HCT116 (cell line): ENCODE measurements around the gene SULT6B1. TPM values are rescaled to one million over a fixed set of nuclear protein-coding genes. Genes with fewer than 3 reads are reported as not detected.

Source experiments
- ATAC-seq: fragments of 200-7000 bp; cut with Tn5 transposase; 2 replicates; pipeline ENCODE4 v1.9.1; 2020; ENCODE audit warnings: mild to moderate bottlenecking, moderate library complexity
- BruUV-seq: library from RNA; stranded (reverse); fragments of 400-500 nt; replicated peaks from 2 replicates; lab custom pipeline; 2021; lab: Mats Ljungman, UMichigan
- CTCF ChIA-PET: fragments of 300-600 bp; sonication (Branson Sonifier 250); formaldehyde crosslinking; loops from one replicate; lab custom pipeline; 2021; ENCODE audit warnings: antibody characterized with exemption; lab: Charles Lee
- POLR2A ChIA-PET: fragments of 300-600, 350-600 bp; sonication (Branson Sonifier 250); formaldehyde crosslinking; loops from one replicate; lab custom pipeline; 2021; ENCODE audit warnings: antibody characterized with exemption; lab: Charles Lee
- RAD21 ChIA-PET, 2 experiments: fragments of 300-600 bp; sonication (Branson Sonifier 250); formaldehyde crosslinking; loops; one replicate each; lab custom pipeline; 2023; ENCODE audit warnings: low total read pairs in 2 of 2; ENCODE audit not compliant: uncharacterized antibody in 2 of 2, unreplicated experiment in 2 of 2, low non-redundant PET in 1 of 2; lab: Charles Lee
- DNase-seq: peaks from one replicate; pipeline ENCODE4 v3.0.0-alpha.2; 2010; ENCODE audit warnings: low read depth, low spot score
- H2AFZ ChIP-seq: fragments of 200-600 bp; shearing (Covaris generic), sonication (generic); 2 replicates; pipeline ENCODE4 v1.6.1; 2017; ENCODE audit warnings: low read depth, mixed run types, mixed read lengths, antibody characterized with exemption, low read length; ENCODE audit not compliant: poor library complexity, severe bottlenecking
- H3K27ac ChIP-seq: 2 replicates; pipeline ENCODE4 v1.5.1; 2012; ENCODE audit warnings: low read depth, low read length
- H3K27me3 ChIP-seq: fragments of 200-600 bp; sonication (generic); 2 replicates; pipeline ENCODE4 v1.6.1; 2016; ENCODE audit warnings: mixed run types, low read length, mixed read lengths; ENCODE audit not compliant: insufficient read depth
- H3K36me3 ChIP-seq, 2 experiments: fragments of 200-500 bp in 1 of 2; fragments of 200-600 bp in 1 of 2; sonication (Bioruptor generic) in 1 of 2; sonication (generic) in 1 of 2; 2 replicates each; pipeline versions ENCODE4 v1.5.1 to v1.6.1; 2014 to 2016; ENCODE audit warnings: low read length in 2 of 2, inconsistent platforms in 1 of 2, mixed read lengths in 1 of 2, mixed run types in 1 of 2; ENCODE audit not compliant: insufficient read depth in 2 of 2, control insufficient read depth in 1 of 2
- H3K4me1 ChIP-seq, 2 experiments: fragments of 200-600 bp in 1 of 2; sonication (generic) in 1 of 2; 2 replicates each; pipeline versions ENCODE4 v1.5.1 to v1.6.1; 2012 to 2017; ENCODE audit warnings: low read length in 2 of 2, inconsistent platforms in 1 of 2, mild to moderate bottlenecking in 1 of 2, mixed read lengths in 1 of 2, mixed run types in 1 of 2, moderate library complexity in 1 of 2; ENCODE audit not compliant: insufficient read depth in 2 of 2, control insufficient read depth in 1 of 2
- H3K4me2 ChIP-seq: fragments of 200-600 bp; sonication (generic); 2 replicates; pipeline ENCODE4 v1.6.1; 2017; ENCODE audit warnings: mixed run types, low read length, mixed read lengths
- H3K4me3 ChIP-seq, 2 experiments: fragments of 200-600 bp in 1 of 2; sonication (generic) in 1 of 2; replicated peaks in 1 of 2; 2 replicates each; pipeline ENCODE4 v1.5.1; 2011 to 2016; ENCODE audit warnings: low read length in 2 of 2, control low read depth in 1 of 2, low read depth in 1 of 2, mild to moderate bottlenecking in 1 of 2, mixed read lengths in 1 of 2, mixed run types in 1 of 2
- H3K79me2 ChIP-seq: fragments of 200-600 bp; sonication (generic); 2 replicates; pipeline ENCODE4 v1.6.1; 2017; ENCODE audit warnings: mild to moderate bottlenecking, mixed run types, low read length, moderate library complexity, mixed read lengths; ENCODE audit not compliant: insufficient read depth
- H3K9ac ChIP-seq: fragments of 200-600 bp; sonication (generic); 2 replicates; pipeline ENCODE4 v1.6.1; 2016; ENCODE audit warnings: low read length, mixed read lengths
- H3K9me2 ChIP-seq: fragments of 200-600 bp; sonication (generic), shearing (Covaris generic); 2 replicates; pipeline ENCODE4 v1.6.1; 2017; ENCODE audit warnings: mixed run types, mild to moderate bottlenecking, moderate library complexity; ENCODE audit not compliant: insufficient read depth
- H3K9me3 ChIP-seq, 2 experiments: fragments of 200-500 bp in 1 of 2; fragments of 200-600 bp in 1 of 2; sonication (Bioruptor generic) in 1 of 2; sonication (generic) in 1 of 2; 2 replicates each; pipeline ENCODE4 v1.6.1; 2014 to 2017; ENCODE audit warnings: low read length in 2 of 2, mixed read lengths in 2 of 2, inconsistent platforms in 1 of 2, low read depth in 1 of 2, mild to moderate bottlenecking in 1 of 2, mixed run types in 1 of 2, moderate library complexity in 1 of 2; ENCODE audit not compliant: control insufficient read depth in 1 of 2, insufficient read depth in 1 of 2
- H4K20me1 ChIP-seq: fragments of 200-600 bp; sonication (generic), shearing (Covaris generic); 2 replicates; pipeline ENCODE4 v1.6.1; 2017; ENCODE audit warnings: mixed run types, mild to moderate bottlenecking, moderate library complexity; ENCODE audit not compliant: insufficient read depth
- ATF3 ChIP-seq: IDR thresholded peaks from 2 replicates; pipeline ENCODE4 v1.6.1; 2012
- CEBPB ChIP-seq: IDR thresholded peaks from 2 replicates; pipeline ENCODE4 v1.6.1; 2012; ENCODE audit warnings: low read depth
- CTCF ChIP-seq, 3 experiments: fragments of 200-600 bp in 1 of 3; sonication (generic) in 1 of 3; IDR thresholded peaks in 2 of 3; conservative IDR thresholded peaks in 1 of 3; 2 replicates each; pipeline ENCODE4 v1.5.1; 2012 to 2017; ENCODE audit warnings: low read depth in 2 of 3, low read length in 2 of 3, antibody characterized with exemption in 1 of 3, borderline replicate concordance in 1 of 3, control low read depth in 1 of 3, mild to moderate bottlenecking in 1 of 3, mixed read lengths in 1 of 3, mixed run types in 1 of 3, moderate library complexity in 1 of 3; ENCODE audit not compliant: insufficient read depth in 1 of 3
- EGR1 ChIP-seq: IDR thresholded peaks from 2 replicates; pipeline ENCODE4 v1.6.1; 2012; ENCODE audit warnings: low read depth
- EZH2phosphoT487 ChIP-seq: fragments of 200-600 bp; IDR thresholded peaks from 2 replicates; pipeline ENCODE4 v1.6.1; 2018; ENCODE audit warnings: antibody characterized with exemption, borderline replicate concordance
- FOSL1 ChIP-seq: IDR thresholded peaks from 2 replicates; pipeline ENCODE4 v1.6.1; 2012; ENCODE audit warnings: low read depth
- MAX ChIP-seq: IDR thresholded peaks from 2 replicates; pipeline ENCODE4 v1.6.1; 2012
- POLR2A ChIP-seq: IDR thresholded peaks from 2 replicates; pipeline ENCODE4 v1.7.0; 2011; ENCODE audit warnings: borderline replicate concordance; ENCODE audit not compliant: insufficient read depth, insufficient read length; ENCODE audit errors: extremely low read depth
- POLR2AphosphoS5 ChIP-seq: IDR thresholded peaks from 2 replicates; pipeline ENCODE4 v1.6.1; 2011; ENCODE audit warnings: mild to moderate bottlenecking, low read depth, low read length, moderate library complexity
- RAD21 ChIP-seq: IDR thresholded peaks from 2 replicates; pipeline ENCODE4 v1.6.1; 2012; ENCODE audit warnings: low read depth, mild to moderate bottlenecking
- REST ChIP-seq: IDR thresholded peaks from 2 replicates; pipeline ENCODE4 v1.6.1; 2012; ENCODE audit warnings: low read depth
- SIN3A ChIP-seq: IDR thresholded peaks from 2 replicates; pipeline ENCODE4 v1.6.1; 2012; ENCODE audit warnings: low read depth
- SP1 ChIP-seq: IDR thresholded peaks from 2 replicates; pipeline ENCODE4 v1.6.1; 2012; ENCODE audit warnings: low read depth
- SRF ChIP-seq: IDR thresholded peaks from 2 replicates; pipeline ENCODE4 v1.6.1; 2012; ENCODE audit warnings: low read depth
- TCF7L2 ChIP-seq: IDR thresholded peaks from 2 replicates; pipeline ENCODE4 v1.7.0; 2011; ENCODE audit warnings: borderline replicate concordance, inconsistent platforms; ENCODE audit not compliant: insufficient read depth, insufficient read length; ENCODE audit errors: extremely low read depth
- YY1 ChIP-seq: IDR thresholded peaks from 2 replicates; pipeline ENCODE4 v1.6.1; 2011; ENCODE audit warnings: low read length, low read depth, moderate library complexity, mild to moderate bottlenecking; ENCODE audit not compliant: insufficient replicate concordance; ENCODE audit errors: extremely low read depth
- ZFX ChIP-seq: fragments of 450-650 bp; IDR thresholded peaks from 2 replicates; pipeline ENCODE4 v1.6.1; 2017
- intact Hi-C: fragments of 100-400 bp; cut with micrococcal nuclease; formaldehyde crosslinking; loops from 2 replicates; pipeline ENCODE4 v1.10.0; 2022
- total RNA-seq: library from RNA; stranded (reverse); gene quantifications from one replicate; pipeline ENCODE4 v1.2.1, GENCODE V29; 2021; ENCODE audit not compliant: unreplicated experiment

The SULT6B1 gene
- total RNA-seq, 1 experiment from 2014 or later: not detected

GRCh38 chr2:37201766-37202165, 13.3 kb upstream of the SULT6B1 start (continued):
- TF ChIP-seq REST: no peak
- no peak for TF ChIP-seq FOSL1

GRCh38 chr2:37201208-37201607, 12.7 kb upstream of the SULT6B1 start:
- DNase-seq (no peak), ATAC-seq (no peak)
- BruUV-seq: no TSS peak
- Histone ChIP-seq H3K4me3 (no peak overlapping the region), H3K4me2 (no peak overlapping the region), H3K79me2 (peaks cover 96% of the 10 kb centered on the region), H2AFZ (no peak overlapping the region), H3K27ac (no peak overlapping the region), H3K27me3 (no peaks in the 10 kb centered on the region), H3K9me2 (no peaks in the 10 kb centered on the region), H3K4me1 (peaks cover 5 to 11% of the 10 kb centered on the region in 2 experiments; a peak in 3 of 4 replicates), H3K36me3 (peaks cover 27 to 43% of the 10 kb centered on the region in 2 experiments), H4K20me1 (no peaks in the 10 kb centered on the region; the same call in 1 of the 2 replicates), H3K9me3 (no peaks in the 10 kb centered on the region), H3K9ac (no peak overlapping the region)
- RAD21 ChIA-PET: no interaction called here
- POLR2A ChIA-PET: no interaction called here
- no peak for TF ChIP-seq ATF3
- TF ChIP-seq YY1: no peak
- no peak for TF ChIP-seq REST
- no peak for TF ChIP-seq SRF
- no peak for TF ChIP-seq EZH2phosphoT487
- no peak for TF ChIP-seq POLR2AphosphoS5
- TF ChIP-seq SIN3A: no peak
- no peak for TF ChIP-seq CEBPB
- no peak for TF ChIP-seq ZFX
- no peak for TF ChIP-seq FOSL1
- TF ChIP-seq EGR1: no peak
- TF ChIP-seq MAX: no peak
- no peak for TF ChIP-seq TCF7L2
- no peak for TF ChIP-seq CTCF (IDR thresholded peaks at IDR 0.05 in 2 of 3, conservative IDR thresholded peaks at IDR 0.05 in 1 of 3; ENCODE audit: borderline replicate concordance in 1 of 3, insufficient read depth in 1 of 3, low read depth in 2 of 3, low read length in 2 of 3)
- TF ChIP-seq RAD21: no peak
- TF ChIP-seq SP1: no peak
- no peak for TF ChIP-seq POLR2A
- intact Hi-C loops: no loop called here
- CTCF ChIA-PET: no interaction called here
